Stimulated activated CD4-positive, alpha-beta T cell treated with anti-CD3 and anti-CD28 coated beads, Interleukin-15, amount 100 ng/mL, for 24 hours (primary cell): ENCODE data around the gene DNAH5.

Experiments used
- DNase-seq: peaks from one replicate; pipeline ENCODE4 v3.0.0-alpha.2; 2020

Gene DNAH5

DNA sequence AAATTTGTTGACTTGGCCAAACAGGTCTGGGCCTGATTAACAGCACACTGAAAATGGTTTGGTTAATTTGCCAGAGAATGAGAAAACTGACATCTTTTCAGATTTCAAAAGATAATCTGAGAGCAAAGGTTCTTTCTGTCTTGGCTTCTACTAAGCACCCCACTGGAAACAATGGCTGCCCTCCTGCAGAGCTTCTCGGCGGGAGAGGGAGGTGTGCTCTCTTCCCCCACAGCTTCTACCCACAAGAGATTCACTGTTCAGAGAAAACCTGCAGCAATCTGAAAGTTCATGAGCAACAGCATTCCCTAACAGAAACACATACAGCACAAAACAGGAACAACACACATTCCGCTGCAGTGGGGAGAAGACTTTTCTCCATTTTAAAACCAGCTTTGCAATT, 3.0 kb downstream of the DNAH5 start:
- DNase-seq, result no peak

DNA sequence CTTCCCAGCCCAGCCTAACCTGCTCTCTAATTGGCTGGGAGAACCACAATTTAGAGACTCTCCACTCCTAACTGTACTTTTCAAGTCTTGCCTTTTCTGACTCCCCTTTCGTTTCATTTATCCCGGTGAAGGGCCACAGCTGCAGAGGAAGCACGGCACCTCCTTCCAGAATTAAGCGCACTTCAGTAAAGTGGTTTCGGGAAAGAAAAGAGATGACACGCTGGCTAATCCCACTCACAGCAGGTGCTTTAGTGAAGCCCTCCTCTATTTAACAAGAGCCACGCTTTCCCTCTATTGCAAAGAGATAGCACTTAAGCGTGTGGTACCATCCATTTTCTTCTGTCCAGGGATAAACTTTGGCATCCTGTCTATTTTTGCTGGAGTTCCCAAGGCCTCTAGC, 4.8 kb downstream of the DNAH5 start:
- DNase-seq, result no peak

GRCh38 chr5:13934921-13935320, 9.6 kb downstream of the DNAH5 start:
- no peak for DNase-seq

DNA sequence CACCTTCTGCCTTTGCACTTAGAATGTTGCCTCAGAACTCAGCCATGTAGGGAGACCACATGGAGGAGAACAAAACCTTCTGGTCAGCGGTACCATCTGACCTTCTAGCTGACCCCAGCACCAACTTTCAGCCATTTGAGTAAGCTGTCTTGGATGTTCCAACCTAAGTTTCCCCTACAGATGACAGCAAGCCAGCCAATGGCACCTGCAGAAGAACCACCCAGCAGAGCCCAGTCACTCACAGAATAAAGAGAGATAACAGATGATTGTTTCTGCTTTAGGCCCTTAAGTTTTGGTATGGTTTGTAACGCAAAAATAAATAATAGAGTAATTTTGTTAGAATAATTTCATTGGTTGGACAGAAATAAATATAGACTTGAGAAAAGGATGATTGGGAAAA, 10.4 kb downstream of the DNAH5 start:
- no peak for DNase-seq

DNA sequence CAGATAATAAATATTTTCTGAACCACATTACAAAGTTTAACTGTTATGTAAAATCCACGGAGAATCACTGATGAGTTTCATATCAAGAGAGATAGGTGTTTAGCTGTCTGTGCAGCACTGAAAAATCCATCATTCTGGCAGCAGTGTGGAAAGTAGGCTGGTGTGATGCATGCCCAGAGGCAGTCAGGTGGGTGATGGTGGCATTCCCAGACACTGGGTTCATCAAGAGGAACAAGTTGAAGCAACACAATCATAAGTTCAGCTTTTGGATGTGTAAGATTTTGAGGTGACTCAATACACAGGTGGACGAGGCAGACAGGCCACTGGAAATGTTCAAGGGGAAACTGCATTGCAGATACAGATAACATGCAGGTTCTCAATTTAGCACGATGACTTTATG, 11.9 kb downstream of the DNAH5 start:
- no peak for DNase-seq

GRCh38 chr5:13932011-13932410, 12.5 kb downstream of the DNAH5 start:
- DNase-seq, result no peak

DNA sequence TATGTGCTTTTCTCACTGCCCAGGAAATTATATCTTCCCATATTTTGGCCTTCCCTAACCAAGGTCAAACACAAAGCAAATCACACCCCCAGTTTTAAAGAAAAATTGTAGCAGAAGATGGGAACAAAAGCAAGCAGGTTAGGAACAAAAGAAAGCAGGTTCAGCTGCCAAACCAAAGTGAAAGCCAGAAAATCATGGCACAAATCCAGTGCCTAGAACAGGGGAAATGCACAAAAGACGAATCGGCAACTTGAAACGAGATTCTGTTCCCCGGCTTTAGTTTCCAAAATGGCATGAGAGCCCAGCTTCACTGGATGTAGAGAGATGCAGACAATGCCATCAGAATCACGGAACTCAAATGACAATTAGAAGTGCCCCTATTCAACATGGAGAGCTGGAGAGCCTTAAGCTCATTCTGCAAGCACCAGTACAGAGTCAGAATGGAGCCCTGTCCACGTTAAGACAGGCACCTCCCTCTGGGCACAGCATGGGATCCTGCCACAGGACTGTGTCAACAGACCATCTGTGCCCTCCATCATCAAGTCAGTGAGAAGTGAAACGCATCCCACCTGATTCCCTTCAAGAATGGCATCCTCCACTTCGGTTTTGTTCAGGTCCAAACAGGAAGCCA, 13.8 kb downstream of the DNAH5 start:
- no peak for DNase-seq

DNA sequence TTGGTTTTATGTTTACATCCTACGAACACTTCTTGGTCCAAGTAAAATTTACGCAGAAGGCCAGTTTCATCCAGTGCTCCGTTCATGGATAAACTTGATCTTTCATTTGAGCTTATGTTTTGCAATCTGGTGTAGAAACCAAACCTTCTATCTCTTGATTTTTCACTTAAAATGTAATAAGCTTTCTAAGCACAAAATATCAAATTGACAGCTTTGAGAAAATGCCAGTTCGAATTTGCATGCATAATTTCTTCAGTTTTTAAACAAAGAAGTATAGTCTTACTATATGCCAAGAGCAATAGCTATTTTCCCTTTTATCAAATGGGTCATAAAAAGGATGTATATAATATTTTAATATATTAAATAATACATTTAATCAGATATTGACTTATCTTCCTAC, 17.8 kb downstream of the DNAH5 start:
- no peak for DNase-seq

DNA sequence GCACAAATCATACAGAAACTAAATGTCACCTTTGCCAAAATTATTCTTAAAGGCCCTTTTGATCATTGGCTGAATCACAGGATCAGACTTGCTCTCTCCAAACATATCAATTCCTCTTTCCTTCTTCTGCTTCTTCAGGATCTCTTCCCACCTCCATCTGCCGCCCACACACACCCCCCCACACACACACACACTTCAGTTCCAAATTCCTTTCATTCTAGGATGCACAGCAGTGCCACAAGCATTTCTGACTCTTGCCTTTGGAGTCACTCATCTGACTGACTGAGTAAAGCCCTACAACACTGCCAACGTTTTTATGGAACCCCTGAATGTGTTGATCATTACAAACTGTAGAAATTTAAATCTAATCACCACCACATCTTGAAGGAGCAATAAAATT, 22.9 kb downstream of the DNAH5 start:
- no peak for DNase-seq

DNA sequence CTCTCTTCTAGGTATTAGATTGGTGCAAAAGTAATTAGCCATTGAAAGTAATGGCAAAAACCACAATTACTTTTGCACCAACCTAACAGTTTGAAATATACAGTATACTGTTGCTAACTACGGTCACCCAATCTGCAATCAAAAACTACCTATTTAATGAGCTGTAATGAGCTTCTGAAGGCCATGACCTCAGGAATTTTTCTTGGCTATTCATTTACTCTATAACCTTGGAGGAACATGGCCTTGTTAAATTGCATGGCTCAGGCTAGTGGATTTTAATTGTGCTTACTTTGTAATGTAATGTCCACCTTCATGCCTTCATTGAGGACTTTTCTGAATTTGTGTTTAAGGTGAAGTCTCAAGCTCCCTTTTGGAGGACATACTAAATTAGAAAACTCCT, 24.7 kb downstream of the DNAH5 start:
- DNase-seq, result no peak

DNA sequence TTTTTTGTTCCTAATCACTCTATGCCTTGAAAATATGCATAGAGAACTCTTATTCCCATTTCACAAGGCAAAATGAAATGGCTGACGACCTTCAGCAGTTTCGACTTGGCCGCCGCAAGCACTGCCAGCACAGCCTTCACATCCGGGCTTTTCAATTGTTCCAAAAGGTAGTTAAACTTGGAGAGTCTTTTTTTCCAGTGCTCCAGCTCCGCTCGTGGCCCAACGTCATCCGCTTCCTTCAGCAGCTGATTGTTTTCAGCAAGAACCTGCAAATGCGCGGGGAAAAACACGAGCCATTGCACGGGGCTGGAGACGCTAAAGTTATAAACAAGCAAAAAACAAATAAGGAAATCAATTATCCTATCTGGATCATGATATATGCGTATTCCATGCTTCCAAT, 25.4 kb downstream of the DNAH5 start:
- no peak for DNase-seq

DNA sequence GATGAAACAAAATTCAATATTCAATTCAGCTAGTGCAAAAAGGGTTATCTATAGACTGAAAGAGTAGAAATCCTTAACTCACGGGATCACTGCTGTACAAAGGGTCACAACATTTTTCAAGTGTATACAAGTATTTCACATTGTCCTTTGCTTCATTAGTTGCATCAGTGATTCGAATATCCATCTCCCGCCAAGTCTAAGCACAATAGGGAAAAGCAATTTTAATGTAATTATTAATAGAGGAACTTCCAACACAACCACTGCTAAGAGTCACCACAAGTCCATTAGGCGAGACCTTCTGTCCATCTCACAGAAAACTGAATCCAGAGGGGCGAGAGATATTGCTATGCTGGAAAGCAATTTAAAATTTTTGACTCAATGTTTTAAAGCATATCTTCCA, 27.4 kb downstream of the DNAH5 start:
- no peak for DNase-seq

DNA sequence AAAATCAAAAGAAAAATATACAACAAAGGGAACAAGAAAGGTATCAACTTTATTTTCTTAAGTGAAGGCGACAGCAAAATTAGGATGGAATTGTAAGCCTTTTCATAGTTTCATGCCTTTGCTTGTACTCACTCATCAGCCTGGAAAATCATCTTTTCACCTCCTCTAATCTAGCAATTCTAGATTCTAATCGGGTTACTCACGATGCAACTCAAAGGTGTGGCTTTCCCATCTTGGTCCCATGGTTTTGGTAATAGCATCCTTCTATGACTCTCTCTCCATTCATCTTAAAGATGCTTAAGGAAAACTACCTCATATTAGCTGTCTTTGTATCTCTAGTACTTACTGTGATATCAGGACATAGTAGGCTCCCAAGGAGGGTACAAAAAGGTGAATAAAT, 30.5 kb downstream of the DNAH5 start:
- DNase-seq, result no peak

DNA sequence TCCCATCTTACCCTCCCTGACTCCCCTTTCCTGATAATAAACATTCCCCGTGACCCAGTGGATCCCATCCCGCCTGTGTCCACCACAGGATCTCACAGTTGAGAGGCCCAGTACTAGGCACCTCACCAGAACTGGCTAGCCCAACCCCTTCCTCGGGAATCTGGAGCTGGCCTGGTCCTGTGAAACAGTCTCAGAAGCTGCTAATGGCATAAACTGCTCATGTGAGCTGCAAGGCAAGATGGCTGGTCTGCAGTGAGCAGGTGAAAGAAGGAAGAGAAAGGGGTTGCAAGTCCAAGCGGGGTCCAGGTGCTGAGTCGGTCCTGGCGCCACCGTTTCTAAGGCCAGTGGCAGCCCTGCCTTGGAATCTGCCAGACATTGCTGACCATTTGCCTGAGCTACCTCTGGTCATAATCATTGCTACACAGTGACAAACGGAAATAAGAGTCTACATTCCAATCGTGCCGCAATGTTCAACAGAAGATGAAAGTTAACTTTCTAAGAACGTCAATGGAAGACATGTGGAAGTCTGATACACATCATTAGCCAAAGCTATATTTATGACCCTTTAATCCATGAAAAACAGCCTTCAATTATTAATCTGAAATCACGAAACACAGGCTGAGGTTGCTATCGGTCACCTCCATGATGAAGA, 33.7 kb downstream of the DNAH5 start:
- no peak for DNase-seq

DNA sequence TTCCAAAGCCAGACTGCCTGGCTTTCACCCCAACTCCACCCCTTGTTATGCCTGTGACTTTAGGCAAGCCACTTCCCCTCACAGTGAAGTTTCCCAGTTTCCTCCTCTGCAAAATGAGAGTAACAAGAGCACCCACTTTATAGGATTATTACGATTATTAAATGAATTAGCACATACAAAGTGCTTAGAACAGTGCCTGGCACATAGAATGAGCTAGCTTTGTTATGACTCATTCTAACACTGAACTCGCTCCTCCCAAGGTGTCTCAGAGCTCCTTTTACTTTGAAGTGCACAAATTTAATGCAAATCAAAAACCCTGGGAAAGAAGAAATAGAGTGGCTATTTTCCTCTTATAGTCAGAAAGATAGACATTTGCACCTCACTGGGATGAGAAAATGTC, 34.3 kb downstream of the DNAH5 start:
- DNase-seq, result no peak

GRCh38 chr5:13909271-13909670, 35.2 kb downstream of the DNAH5 start:
- DNase-seq, result no peak

DNA sequence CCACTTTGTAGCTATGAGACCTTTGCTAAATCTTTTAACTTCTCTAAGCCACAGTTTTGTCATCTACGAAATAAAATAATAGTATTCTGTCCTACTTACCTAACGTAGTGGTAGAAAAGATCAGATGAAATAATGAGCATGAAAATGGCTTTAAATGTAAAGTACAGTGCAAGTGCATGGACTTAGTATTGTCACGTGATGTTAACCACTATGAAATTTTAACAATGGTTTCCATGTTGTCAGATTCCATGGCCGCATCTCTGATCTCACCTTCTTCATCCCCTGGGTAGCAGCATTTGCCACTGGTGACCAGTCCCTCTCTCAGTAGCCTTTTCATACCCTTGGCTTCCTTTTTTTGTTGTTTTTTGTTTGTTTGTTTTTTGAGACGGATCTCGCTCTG, 45.9 kb downstream of the DNAH5 start:
- DNase-seq, result no peak

DNA sequence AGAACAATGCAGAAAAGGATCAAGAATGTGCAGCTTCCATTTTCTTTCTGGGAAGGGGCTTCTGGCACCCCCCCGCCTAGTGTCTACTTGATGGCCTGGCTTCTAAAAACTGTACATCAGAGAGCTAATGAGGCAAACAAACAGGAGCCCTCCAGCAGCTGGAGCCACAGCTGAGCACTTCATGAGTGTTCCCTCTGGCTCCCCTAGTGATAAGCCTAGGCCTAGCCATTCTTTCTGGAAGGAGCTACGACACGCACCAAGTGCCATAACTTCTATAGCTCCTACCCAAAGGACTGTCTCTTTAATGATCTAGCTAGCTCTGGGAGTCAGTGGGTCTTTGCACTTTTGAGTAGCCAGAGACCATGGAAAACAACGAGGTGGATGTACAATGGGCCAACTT, 66.1 kb downstream of the DNAH5 start:
- no peak for DNase-seq

DNA sequence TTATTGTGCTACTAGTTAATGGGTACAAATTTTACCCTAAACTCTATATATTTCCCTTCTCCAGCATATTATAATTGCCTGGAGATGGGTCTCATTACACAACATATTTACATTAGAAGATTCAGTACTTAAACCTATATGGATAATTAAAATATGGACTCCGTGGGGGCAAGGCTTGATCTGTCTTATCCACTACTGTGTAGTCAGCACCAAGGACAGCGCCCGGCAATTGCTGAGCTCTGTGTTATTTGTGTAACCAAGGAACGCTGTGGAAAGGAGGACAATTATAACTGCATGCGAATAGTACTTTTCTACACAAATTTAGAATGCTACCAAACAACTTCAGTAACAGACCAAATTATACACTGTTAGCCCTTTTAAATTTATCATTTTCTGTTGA, 77.7 kb downstream of the DNAH5 start:
- DNase-seq, result peak; percentile 19

GRCh38 chr5:13865312-13865711, 79.2 kb downstream of the DNAH5 start:
- DNase-seq, result no peak

DNA sequence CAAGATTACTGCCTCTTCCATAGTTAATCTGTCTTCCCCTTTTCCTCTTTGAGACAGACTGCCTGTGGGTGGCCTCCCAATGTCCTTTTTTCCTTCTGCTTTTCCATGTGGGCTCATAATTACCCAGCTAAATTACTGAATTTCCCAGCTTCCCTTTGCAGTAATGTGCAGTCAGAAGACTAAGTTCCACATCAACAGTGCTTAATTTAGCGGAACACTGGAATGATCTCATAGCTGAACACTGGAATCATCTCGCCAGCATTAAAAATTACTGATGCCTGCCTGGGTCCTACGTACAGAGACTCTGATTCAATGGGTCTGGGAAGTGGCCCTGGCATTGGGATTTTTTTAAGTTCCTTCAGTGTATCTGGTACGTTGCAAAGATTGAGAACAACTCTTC, 84.3 kb downstream of the DNAH5 start:
- DNase-seq, result no peak

DNA sequence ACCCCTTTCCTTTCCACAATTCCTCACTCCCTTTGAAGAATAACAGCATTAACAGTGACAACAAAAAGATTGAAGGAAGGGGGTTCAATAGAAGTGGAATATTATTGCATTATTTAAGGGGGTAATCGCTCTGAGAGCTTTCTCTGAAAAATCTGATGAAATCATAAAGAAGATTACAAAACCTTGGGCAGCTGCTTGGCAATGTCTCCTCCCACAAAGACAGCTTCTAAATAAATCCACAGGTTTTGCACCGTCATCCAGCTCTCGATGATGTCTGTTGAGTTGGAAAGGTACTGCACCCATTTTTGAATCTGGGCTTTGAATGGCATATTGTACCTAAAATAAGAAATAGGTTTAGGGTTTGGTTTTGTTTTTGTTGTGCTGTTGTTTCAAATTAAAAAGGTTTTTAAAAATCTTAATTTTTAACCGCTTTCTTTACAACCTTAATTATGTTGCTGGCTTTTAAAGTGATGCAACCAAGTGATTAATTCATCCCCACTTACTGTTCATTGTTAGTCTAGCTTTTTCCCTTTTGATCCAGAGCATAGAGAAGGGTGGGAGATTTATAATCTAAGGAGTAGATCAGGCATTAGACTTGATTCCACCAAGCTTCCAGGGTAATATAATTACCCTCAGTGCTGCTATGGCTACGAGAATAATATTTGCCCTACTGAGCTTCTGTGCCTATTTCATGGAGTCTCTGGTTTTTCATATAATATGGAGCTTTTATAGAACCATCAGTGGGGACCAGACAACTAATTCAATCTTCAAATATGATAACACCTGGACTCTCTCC, 85.0 kb downstream of the DNAH5 start:
- no peak for DNase-seq

GRCh38 chr5:13843175-13843846, 101.2 kb downstream of the DNAH5 start:
- no peak for DNase-seq

DNA sequence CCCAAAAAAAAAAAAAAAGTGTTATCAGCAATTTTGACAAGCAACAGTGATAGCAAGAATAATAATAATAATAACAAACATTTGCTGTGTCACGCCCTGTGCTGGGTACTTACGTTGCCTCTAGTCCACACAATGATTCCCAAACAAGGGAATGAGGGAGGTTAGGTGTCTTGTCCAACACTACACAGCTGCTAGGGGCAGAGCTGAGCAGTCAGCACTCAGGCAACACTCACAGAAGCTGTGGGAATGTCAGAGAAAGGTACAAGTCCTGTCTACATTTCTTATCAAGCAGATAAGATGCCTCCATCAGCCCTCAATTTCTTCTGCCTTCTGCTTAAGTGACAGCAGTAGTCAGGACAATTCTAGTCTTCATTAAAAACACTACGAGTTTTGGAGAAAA, 111.0 kb downstream of the DNAH5 start:
- no peak for DNase-seq
